Measurements from ENCODE around the gene SIK1.
"Not testable (repeated sequence)": the region's sequence is repeated elsewhere in the genome, so short reads cannot be mapped to it uniquely, and the experiment has no call there.

Gene SIK1

DNA sequence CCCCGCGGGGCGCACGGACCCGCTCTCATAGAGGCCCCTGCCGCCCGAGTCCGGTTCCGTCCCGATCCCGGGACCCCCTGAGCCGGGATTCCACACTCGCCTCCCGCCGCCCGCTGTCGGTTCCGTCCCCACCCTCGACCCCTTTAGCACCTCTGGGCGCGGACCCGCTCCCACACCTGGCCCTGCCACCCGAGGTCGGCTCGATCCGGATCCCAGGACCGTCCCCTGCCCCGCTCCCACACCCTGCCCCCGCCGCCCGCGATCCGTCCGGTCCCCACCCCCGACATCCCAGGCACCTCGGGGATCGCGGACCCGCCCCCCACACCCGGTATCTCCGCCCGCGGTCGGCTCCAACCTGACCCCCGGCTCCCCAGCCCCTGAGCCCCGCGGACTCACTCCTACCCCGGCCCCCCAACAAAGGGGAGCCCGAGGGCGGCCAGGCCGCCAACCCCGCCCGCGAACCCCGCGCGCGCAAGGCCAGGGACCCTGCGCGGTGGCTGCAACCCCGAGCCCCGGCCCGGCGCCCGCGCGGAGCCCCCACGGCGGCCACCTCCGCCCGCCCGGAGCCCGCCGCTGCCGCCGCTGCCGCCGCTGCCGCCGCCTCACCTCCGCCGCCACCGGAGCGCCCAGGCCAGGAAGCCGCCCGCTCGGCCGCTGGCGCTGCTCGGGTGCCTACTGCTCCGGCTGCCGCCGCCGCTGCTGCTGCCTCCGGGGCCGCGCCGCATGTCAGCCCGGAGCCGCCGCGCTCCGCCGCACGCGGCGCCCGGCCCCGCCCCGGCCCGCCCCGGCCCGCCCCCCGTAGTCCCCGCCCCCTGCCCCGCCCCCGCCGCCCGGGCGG is at the start of gene SIK1:
TSS of gene SIK1 (minus strand) at position 728 of the 838 bp plus-strand sequence. CDS start 953 bp downstream, outside the sequence.
- DNase-seq (ENCODE audit: low spot score): not testable (repeated sequence)

DNA sequence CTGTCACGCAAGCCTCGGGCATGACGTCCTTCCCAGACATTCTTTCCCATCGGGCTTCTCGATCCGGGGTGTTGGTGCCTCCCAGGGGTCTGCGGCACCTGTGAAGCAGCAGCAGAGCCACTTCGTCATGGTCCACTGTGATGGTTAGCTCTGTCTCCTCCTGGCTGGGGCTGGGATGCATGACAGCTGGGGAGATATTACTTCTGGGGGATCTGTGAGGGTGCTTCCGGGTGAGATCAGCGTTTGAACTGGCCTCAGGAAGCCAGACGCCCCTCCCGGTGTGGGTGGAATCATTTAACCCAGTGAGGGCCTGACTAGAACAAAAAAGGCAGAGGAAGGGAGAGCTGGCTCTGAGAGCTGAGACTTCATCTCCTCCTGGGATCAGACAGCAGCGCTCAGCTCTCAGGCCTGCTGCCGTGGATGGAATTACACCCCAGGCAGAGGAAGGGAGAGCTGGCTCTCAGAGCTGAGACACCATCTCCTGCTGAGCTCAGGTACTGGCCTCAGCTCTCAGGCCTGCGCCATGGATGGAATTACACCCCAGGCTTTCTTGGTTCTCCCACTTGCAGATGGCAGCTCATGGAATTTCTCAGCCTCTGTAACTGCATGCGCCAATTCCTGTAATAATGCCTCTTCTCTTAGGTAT is 44.8 kb upstream of the SIK1 start:
- not testable (repeated sequence) for DNase-seq (ENCODE audit: low spot score)

GRCh38 chr21:43469719-43470458 is 43.0 kb upstream of the SIK1 start:
- not testable (repeated sequence) for DNase-seq (ENCODE audit: low spot score)

DNA sequence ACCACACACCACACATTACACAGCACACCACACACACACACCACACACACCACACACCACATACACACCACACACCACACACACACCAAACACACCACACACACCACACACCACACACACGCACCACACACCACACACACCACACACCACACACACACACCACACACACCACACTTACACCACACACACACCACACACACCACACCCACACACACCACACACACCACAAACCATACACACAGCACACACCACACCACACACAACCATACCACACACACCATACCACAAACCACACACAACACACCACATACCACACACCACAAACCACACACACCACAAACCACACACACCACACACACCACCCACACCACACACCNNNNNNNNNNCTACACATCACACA is 40.9 kb upstream of the SIK1 start:
- no peak for DNase-seq (ENCODE audit: low spot score)

GRCh38 chr21:43465159-43465558 is 38.2 kb upstream of the SIK1 start:
- DNase-seq (ENCODE audit: low spot score): not testable (repeated sequence)

DNA sequence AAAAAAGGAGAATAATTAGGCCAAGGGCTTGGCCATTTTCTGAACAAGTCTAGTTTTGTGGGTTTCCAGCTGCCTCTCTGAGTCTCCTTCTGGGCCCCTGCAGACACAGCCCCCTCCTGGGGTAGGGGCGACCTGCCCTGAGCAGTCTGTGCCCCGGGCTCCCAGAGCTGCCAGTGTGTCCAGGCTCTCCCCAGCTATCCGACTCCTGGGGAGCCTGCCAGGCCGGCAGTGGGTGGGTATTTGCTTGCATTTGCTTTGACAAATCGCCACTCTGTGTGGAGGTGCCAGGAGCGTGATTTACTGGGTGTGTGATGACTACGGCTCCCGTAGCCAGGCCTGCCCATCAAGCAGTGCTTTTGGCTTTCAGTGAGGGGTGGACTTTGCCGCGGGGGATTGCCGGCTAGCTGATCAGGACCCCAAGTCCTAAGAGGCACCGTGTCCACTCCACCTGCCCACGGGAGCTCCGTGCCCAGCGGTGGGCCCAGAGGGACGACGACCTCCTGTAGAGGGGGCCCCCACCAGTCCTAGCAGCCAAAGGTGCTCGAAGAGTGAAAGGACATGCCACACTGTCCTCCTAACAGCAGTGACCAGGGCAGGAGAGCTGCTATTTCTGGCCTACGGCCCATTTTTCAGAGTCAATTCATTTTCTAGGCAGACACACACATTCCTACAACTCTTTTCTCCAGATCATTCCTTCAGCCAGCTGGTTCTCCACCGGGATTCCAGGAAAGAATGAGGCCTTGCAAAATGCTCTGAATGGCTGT is 36.7 kb upstream of the SIK1 start:
- not testable (repeated sequence) for DNase-seq (ENCODE audit: low spot score)

DNA sequence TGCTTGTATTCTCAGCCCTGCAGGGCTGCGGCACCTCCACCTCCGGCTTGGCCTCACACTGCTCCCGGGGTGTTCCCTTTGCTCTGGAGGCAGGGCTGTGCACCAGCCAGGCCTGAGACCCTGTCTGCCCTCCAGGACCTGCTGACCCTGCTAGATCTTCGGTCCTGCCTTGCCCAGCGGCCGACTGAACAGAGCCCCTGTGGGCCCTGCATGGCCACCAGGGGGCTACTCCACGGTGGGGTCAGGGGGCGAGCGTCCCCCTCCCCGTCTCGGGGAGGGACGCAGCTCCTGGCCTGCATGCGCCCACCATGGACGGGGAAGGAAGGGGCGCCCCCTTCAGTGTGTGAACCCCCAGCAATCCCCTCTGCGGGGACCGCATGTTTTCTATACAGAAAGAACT is 36.0 kb upstream of the SIK1 start:
- DNase-seq (ENCODE audit: low spot score): not testable (repeated sequence)

- DNase-seq (ENCODE audit: low spot score): not testable (repeated sequence)
Observed at GRCh38 chr21:43460475-43460874, 33.5 kb upstream of the SIK1 start.

- DNase-seq (ENCODE audit: low spot score): not testable (repeated sequence)
Observed at GRCh38 chr21:43458995-43459394, 32.1 kb upstream of the SIK1 start.

GRCh38 chr21:43456616-43457314 is 29.8 kb upstream of the SIK1 start:
- not testable (repeated sequence) for DNase-seq (ENCODE audit: low spot score)

DNA sequence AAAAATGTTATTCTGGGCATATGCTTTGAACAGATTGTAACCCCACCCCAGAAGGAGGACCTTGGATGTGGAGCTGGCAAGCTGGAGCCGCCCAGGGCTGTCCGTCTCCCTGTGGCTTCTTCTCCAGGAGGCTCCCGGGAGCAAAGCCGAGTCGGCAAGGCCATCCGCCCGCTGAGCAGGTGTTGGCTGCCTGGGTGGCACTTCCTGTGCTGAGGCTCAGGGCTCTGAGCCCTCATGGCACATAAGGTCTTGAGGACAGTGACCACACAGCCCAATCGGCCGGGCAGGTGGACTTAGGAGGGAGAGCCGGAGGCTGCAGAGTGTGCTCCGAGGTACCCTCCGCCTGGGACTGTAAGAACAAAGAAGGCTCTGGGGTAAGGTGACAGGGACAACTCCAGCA is 28.8 kb upstream of the SIK1 start:
- not testable (repeated sequence) for DNase-seq (ENCODE audit: low spot score)

DNA sequence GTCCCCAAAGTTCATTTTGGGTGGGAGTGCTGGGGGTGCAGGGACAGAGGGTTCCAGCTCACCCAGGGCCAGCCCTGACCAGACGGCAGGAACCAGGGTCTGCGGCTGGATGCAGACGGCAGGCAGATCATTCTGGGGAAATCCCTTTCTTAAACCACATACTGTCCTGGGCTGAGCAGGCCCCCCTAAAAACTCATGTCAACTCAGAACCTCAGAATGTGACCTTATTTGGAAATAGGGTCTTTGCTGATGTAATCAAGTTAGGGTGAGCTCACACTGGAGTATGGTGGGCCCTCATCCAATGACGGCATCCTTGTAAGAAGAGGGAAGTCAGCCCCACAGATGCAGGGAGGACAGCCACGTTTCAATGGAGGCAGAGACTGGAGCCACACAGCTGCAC is 27.2 kb upstream of the SIK1 start:
- not testable (repeated sequence) for DNase-seq (ENCODE audit: low spot score)

DNA sequence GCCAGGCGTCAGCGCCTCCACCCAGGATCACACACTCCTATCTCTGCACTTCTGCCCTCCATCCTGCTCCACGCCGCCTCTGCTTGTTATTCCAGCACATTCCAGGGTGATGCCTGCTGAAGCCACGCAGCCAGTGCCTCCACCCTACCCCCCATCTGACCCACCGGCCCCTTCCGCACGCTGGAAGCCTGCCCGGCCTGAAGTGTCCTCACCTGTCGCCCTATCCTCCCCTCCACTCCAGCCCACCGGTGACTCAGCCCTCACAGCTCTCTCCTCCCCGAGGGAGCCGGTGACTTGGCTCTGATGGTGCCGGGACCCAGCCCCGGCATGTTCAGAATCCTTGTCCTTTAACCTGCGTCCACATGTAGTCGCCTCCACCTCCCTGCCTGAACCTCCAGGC is 24.9 kb upstream of the SIK1 start:
- not testable (repeated sequence) for DNase-seq (ENCODE audit: low spot score)

DNA sequence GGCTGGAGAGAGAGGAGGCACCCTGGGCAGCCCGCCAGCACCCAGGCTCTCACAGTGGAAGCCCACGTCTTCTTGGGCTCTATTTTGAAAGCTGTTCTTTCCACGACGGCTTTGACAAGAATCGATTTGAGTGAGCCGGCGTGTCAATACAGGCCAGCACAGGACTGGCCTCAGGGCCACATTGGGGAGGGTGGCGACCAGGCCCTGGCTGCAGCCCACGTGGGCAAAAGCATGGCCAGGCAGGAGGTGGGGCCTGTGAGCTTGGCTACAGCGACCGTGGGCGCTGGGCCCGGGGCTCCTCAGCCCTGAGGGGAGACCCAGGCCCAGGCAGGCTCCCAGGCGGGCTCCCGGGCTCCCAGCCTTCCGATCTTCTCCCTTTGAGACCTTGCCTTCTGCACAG is 23.4 kb upstream of the SIK1 start:
- DNase-seq (ENCODE audit: low spot score): not testable (repeated sequence)

DNA sequence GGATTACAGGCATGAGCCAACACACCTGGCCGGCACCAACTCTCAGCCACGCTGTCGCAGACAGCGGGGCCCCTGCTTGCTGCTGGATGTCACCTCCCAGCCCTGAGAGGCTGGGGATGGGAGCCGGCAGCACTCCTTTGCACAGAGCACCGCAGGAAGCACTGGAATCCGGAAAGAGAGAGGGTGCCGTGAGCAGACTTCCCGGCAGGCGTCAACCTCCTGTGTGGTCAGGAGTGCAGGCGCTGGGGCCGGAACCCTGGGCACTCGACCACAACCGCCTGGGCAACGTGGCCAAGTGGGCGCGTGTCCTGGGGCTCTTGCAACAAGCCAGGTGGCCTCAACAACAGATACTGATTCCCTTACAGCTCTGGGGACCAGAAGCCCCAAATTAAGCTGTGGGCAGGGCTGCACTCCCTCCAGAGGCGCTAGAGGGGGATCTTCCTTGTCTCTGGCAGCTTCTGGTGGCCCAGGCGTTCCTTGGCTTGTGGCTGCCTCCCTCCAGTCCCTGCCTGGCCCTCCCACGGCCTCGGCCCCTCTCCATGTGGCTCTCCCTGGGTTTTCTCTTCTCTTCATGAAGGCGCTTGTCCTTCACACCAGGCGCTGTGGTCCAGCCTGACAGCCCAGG is 20.5 kb upstream of the SIK1 start:
- not testable (repeated sequence) for DNase-seq (ENCODE audit: low spot score)

DNA sequence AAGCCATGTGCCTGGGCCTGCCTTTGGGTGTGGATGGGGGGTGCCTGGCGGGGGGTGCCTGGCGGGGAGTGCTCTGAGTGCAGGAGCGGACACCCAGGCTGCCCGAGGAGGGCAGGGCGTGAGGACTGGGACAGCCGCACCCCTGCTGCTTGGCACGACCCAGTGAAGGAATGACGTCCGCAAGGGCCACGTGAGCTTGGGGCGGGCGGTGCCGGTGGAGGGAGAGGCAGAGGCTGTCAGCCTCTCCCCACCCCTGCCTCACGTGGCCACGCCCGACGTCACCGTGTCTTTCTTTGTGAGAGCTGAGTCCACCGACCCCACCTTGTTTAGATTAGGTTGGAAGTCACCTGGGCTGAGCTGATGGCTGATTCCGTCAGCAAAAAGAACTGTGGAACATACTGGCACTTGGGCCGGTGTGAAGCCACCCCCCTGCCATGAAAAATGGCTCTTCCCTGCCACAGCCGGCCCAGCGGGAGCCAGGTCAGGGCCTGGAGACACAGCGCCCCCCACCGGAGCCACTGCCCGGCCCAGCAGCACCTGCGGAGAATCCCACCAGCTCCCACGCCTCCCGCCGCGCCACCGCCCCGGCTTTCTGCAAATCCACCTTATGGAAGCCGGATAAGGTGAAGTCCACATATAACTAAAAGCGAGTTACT is 19.5 kb upstream of the SIK1 start:
- DNase-seq (ENCODE audit: low spot score): not testable (repeated sequence)

DNA sequence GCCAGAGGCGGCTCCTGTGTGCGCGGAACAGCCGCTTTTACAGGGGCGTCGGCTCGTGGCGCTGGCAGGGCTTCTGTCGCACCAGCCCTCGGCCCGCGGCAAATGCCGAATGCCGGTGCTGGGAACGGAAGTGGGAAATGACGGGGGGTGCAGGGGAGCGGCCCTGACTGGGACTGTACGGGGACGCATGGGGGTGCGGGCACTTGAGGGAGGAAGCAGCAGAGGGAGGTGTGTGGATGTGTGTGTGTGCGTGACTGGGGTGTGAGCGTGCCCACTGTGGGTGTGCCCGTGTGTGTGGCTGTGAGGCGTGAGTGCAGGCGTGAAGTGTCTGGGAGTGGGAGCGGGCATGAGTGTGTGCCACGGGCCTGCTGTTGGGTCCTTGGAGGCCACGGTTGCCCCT is 17.6 kb upstream of the SIK1 start:
- not testable (repeated sequence) for DNase-seq (ENCODE audit: low spot score)

DNA sequence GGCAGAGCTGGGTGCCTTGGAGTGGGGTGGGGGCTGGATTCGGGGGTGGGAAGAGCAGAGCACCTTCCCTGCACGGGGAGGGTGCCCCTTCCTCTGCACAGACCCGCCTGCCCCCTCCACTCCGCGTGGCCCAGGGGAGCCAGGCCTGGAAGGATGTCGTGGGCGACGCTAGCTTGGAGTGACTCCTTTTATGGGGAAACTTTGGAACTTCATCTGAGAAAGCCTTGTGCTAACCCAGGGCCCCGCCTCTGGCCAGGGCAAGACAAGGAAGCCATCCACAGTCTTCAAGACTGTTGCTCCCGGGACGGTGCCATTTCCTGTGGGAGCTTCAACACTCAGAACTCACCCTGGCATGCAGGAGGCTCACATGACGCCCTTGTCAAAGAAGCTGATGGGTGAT is 15.6 kb upstream of the SIK1 start:
- DNase-seq (ENCODE audit: low spot score): not testable (repeated sequence)

DNA sequence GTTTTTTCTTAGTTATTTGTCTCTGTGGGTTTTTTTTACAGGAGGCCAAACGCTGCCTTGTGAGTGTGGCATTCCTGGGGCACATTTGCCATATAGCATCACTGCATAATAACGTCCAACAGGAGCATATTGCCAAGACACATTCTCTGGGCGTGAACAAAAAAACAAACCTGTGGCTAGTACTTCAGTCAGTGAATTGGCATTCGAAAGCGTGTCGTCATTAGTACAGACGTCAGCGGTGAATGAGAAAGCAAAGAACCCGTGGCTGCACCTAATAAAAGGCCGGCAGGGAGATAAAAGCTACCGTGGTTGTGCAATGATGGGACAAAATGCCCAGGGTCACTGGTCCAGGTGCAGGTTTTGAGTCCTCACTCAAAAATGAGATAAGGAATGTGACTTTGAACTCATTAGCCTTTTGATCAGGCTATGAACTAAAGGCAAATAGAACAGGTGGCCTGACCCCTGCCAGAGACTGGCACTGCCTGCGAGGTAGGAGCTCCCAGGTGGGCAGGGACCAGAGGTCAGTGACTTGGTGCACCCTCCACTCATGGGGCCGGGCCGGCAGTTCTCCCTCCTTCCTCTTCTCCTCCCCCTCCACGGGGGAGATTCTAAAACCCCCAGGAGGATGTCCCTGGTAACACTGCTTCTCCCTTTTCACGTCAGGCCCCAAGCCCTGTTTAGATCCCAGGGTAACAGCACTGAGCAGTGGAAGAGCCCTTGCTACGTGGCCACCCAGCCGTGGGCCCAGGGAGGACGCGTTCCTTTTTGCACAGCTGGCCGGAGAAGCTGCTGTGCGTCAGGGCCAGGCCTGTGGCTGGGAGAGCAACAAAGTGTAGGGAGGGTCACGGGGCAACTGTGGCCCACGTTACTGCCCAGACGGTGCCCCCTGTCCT is 14.2 kb upstream of the SIK1 start:
- not testable (repeated sequence) for DNase-seq (ENCODE audit: low spot score)

All from LoVo (cell line).